Vagina (tissue), 2 donors: ENCODE measurements around the gene SERINC5.

ENCODE experiments used
- POLR2A ChIP-seq, 2 donors: fragments of 450-650 bp; IDR thresholded peaks; one replicate each; pipeline ENCODE4 v1.6.1; 2017; ENCODE audit warnings: antibody characterized with exemption in 2 of 2, mild to moderate bottlenecking in 2 of 2, moderate library complexity in 2 of 2
- POLR2AphosphoS5 ChIP-seq, 2 donors: sonication (generic); formaldehyde crosslinking; IDR thresholded peaks; one replicate each; pipeline ENCODE4 v1.9.0; 2017; ENCODE audit warnings: antibody characterized with exemption in 2 of 2, mild to moderate bottlenecking in 2 of 2, low read depth in 1 of 2; ENCODE audit not compliant: insufficient read depth in 1 of 2
- TF ChIP-seq, protein P1 (sequence below), 3 experiments: fragments of 450-650 bp in 2 of 3; fragments of 200-600 bp in 1 of 3; sonication (generic) in 1 of 3; IDR thresholded peaks; one replicate each; pipeline ENCODE4 v1.5.1; 2017 to 2019; ENCODE audit warnings: antibody characterized with exemption in 3 of 3, mild to moderate bottlenecking in 2 of 3, moderate library complexity in 2 of 3

DNA sequence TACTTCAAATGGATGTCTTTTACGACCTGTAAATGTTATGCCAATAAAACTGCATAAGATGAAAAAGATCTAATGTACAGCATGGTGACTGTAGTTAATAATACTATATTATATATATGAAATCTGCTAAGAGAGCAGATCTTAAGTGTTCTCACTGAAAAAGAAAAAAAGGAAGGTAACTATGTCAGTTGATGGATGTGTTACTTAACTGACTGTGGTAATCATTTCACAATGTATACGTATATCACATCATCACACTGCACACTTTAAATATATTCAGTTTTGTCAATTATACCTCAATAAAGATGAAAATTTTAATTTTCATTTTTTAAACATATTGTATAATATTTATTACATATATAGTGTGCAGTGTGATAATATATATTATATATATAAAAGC is 188.8 kb downstream of the SERINC5 start:
- TF ChIP-seq, protein P1, sequence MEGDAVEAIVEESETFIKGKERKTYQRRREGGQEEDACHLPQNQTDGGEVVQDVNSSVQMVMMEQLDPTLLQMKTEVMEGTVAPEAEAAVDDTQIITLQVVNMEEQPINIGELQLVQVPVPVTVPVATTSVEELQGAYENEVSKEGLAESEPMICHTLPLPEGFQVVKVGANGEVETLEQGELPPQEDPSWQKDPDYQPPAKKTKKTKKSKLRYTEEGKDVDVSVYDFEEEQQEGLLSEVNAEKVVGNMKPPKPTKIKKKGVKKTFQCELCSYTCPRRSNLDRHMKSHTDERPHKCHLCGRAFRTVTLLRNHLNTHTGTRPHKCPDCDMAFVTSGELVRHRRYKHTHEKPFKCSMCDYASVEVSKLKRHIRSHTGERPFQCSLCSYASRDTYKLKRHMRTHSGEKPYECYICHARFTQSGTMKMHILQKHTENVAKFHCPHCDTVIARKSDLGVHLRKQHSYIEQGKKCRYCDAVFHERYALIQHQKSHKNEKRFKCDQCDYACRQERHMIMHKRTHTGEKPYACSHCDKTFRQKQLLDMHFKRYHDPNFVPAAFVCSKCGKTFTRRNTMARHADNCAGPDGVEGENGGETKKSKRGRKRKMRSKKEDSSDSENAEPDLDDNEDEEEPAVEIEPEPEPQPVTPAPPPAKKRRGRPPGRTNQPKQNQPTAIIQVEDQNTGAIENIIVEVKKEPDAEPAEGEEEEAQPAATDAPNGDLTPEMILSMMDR (IDR thresholded peaks at IDR 0.05) = no peak
- TF ChIP-seq POLR2AphosphoS5 (IDR thresholded peaks at IDR 0.05; ENCODE audit: insufficient read depth in 1 of 2, low read depth in 1 of 2) (no peak), POLR2A (IDR thresholded peaks at IDR 0.05) (no peak)
